HPDE6-E6E7 (cell line): Measurements from ENCODE around the gene NKD2.
"Not testable (repeated sequence)": the region's sequence is repeated elsewhere in the genome, so short reads cannot be mapped to it uniquely, and the experiment has no call there.

Experiments used
- DNase-seq: peaks from one replicate; pipeline ENCODE4 v3.0.0; 2011; ENCODE audit warnings: missing footprints; ENCODE audit errors: extremely low spot score

NKD2 gene

GRCh38 chr5:1013238-1013947 lies 4.8 kb downstream of the NKD2 start:
- DNase-seq: no peak

GRCh38 chr5:1013948-1014301 lies 5.3 kb downstream of the NKD2 start:
- no peak for DNase-seq

GRCh38 chr5:1014346-1014745 lies 5.7 kb downstream of the NKD2 start:
- no peak for DNase-seq

- DNase-seq: no peak
These were observed 6.2 kb downstream of the NKD2 start for GRCh38 chr5:1014781-1015221.

- no peak for DNase-seq
These were observed 6.9 kb downstream of the NKD2 start for GRCh38 chr5:1015507-1015906.

- no peak for DNase-seq
These were observed 7.4 kb downstream of the NKD2 start for GRCh38 chr5:1016036-1016435.

GRCh38 chr5:1016476-1016875 lies 7.9 kb downstream of the NKD2 start:
- DNase-seq: no peak

- no peak for DNase-seq
These were observed 8.5 kb downstream of the NKD2 start for GRCh38 chr5:1017056-1017455.

GRCh38 chr5:1017691-1018455 lies 9.3 kb downstream of the NKD2 start:
- DNase-seq: no peak

GRCh38 chr5:1018596-1018995 lies 10.0 kb downstream of the NKD2 start:
- no peak for DNase-seq

GRCh38 chr5:1019001-1019905 lies 10.7 kb downstream of the NKD2 start:
- DNase-seq: no peak

- DNase-seq: no peak
These were observed 11.9 kb downstream of the NKD2 start for GRCh38 chr5:1020452-1020961.

- no peak for DNase-seq
These were observed 12.8 kb downstream of the NKD2 start for GRCh38 chr5:1021136-1021968.

GRCh38 chr5:1021969-1022336 lies 13.4 kb downstream of the NKD2 start:
- not testable (repeated sequence) for DNase-seq

GRCh38 chr5:1026700-1027621 lies 18.4 kb downstream of the NKD2 start:
- no peak for DNase-seq

- no peak for DNase-seq
These were observed 19.2 kb downstream of the NKD2 start for GRCh38 chr5:1027631-1028441.

- no peak for DNase-seq
These were observed 20.1 kb downstream of the NKD2 start for GRCh38 chr5:1028481-1029281.

- DNase-seq: no peak
These were observed 20.8 kb downstream of the NKD2 start for GRCh38 chr5:1029282-1029944.
